GM19351 (cell line): ENCODE data around the gene PLEKHF1.

Experiments used
- ATAC-seq: cut with Tn5 transposase; IDR thresholded peaks from one replicate; pipeline ENCODE4 v1.9.1; 2021; ENCODE audit warnings: mild to moderate bottlenecking, moderate library complexity; ENCODE audit not compliant: unreplicated experiment

PLEKHF1 gene

DNA sequence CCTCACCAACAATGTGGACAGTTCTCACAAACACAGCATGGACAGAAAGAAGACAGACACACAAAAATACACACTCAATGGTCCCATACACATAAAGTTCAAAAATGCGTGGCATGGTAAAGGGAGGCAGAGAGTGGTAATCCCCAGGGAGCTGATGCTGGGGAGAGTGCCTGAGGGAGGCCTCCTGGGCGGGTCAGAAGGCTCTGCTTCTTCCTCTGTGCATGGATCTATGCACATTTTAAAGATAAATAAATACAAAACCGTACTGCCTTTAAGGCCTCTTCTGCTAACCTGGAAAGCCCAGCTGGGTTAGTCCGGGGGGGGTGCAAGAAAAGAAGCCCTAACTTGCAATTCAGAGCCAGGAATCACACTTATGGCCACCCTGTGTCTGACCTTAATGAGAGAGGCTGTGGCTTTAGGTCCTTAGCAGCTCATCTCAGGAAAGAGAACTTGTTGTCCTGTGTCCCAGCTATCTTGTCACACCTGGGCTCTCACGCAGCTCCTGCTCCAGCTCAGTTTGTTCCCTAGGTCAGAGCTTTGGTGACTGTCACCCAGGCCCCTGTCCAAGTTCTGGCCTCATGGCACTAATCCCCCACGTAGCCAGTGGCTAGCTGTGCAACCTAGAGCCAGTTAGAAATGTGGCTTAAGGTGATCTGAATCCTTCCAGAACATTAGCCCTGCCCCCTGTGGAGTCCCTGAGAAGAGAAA is 30.7 kb upstream of the PLEKHF1 start:
- ATAC-seq = no peak

DNA sequence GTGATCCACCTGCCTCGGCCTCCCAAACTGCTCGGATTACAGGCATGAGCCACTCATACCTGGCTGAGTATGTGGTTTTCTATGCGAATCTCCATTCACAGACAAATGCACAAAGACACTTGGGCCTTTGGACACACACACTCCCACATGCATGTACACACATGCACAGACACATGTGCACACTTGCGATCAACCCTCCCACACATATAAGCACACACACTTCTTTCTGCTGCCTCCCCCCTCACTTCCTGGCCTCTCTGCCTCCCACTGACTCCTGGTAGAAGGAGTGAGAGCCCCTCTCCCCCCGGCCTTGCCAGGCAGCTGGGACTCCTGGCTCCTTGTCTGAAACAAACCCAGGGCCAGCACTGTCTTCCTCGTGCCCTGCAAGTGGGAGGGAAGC is 29.3 kb upstream of the PLEKHF1 start:
- no peak for ATAC-seq

DNA sequence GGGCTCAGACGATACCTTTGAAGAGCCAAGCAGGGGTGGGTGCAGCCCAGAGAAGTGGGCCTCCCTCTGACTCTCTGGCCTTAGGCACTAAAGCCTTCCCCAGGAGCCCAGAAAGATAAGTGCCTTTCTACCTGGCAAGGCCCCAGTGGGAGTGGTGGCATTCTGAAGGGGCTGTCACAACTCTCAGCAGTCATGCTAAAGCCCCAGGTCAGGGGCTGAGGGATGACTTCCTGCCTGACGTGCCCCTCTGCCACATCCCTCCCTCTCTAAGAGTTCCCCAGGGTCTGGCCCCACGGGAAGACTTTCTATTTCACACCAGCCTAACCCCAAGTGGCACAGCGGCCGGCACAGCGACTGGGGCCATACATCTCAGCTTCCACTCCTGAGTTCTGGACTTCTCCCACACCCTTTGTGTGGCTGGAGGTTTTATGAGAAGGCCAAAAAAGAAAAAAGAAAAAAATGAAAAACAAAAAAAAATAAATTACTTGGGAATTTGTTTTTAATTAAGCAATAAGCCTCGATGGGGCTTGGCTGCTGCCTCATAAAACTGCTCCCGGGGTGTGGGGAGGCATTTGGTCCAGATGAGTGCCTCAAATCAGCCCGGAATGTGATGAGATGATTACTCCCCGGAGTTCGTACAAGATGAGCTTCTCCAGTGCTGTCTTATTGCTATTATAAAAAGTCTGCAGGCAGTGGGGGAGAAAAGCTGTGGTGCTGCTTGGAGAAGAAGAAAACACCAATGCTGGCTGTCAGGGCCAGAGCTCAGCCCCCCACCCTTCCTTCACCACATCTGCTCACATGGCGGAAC is 28.5 kb upstream of the PLEKHF1 start:
- no peak for ATAC-seq

DNA sequence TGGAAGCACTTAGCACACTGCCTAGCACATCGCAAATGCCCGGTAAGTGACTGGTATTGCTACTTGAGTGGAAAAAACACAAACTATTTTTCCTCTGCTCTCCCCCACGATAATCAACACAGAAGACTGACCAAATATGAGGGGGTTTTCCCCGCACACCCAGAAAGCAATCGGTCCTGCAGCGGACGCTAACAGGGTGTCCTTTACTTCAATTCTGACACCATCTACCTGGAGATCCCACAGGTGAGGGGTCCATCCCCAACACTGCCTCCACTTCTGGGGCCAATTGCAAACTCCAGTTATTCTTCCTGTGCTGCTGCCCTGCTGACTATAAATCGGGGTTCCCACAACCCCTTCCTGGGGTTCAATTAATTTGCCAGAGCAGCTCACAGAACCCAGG is 26.2 kb upstream of the PLEKHF1 start:
- no peak for ATAC-seq

DNA sequence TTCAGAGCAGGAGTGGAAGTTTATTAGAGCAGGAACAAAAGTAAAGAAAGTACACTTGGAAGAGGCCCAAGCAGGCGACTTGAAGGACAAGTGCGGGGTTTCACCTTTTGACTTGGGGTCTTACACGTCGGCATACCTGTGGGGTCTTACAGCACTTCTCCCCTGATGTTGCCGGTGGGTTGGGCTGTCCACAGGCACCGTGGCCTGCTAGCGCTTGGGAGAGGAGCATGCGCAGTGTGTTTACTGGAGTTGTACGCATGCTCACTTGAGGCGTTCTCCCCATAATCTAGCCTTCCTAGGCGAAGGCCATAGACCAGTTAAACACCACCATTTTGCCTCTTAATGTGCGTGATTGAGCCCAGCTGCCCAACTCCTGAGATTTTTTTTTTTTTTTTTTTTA is 25.0 kb upstream of the PLEKHF1 start:
- no peak for ATAC-seq

DNA sequence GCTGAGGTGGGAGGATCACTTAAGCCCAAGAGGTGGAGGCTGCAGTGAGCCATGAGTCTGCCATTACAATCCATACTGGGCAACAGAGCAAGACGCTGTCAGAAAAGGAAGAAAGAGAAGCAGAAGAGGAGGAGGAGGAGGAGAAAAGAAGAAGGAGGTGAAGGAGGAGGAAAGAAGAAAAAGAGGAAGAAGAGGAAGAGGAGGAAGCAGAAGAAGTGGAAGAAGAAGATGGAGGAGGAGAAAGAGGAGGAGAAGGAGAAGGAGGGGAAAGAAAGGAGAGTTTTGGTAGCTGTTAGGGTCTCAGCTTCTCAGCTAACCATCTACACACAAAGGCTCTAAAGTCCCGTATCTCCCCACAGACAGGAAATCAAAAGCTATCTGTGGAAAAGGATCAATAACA is 23.7 kb upstream of the PLEKHF1 start:
- ATAC-seq = no peak

DNA sequence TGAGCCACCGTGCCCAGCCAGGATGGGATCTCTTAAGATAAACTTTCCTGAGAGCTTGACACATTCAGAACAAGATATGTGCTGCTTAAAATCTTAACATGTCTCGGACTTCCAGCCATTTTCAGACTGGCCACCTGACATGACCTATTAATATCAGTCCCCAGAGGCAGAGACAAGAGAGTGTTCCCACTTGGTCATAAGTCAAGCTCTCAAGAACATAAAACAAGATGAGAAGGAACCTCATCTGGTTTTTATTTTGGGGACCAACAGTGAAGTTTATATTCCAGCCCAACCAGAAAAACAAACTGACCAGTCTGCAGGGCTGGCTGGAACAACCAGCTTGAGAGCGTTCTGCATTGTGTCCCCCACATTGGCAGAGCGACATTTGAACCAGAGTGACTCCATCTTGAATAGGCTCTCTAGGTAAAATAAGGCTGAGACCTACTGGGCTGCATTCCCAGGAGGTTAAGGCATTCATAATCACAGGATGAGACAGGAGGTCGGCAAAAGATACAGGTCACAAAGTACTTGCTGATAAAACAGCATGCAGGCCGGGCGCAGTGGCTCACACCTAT is 21.8 kb upstream of the PLEKHF1 start:
- ATAC-seq = no peak

DNA sequence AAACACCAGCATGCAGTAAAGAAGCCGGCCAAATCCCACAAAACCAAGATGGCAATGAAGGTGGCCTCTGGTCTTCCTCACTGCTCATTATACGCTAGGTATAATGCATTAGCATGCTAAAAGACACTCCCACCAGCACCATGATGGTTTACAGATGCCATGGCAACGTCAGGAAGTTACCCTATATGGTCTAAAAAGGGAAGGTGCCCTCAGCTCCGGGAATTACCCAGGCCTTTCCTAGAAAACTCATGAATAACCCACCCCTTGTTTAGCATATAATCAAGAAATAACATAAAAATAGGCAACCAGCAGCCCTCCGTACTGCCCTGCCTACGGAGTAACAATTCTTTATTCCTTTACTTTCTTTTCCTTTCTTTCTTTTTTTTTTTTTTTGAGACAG is 21.1 kb upstream of the PLEKHF1 start:
- no peak for ATAC-seq

DNA sequence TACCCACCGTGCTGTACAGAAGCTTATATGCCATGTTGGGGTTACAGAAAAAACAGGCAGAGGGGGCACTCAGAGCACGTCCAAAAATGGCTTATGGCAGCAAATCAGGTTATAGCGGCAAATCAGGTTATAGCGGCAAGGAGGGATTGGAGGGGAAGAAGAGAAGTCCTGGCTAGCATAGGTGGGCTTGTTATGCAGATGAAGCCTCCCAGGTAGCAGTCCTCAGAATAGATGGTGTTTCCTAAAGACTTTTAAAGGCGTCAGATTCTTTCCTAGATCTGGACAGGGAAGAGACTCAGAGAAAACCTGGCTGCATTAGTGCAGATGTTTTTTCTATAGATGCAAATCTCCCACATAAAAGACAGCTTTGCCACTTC is 19.8 kb upstream of the PLEKHF1 start:
- no peak for ATAC-seq

DNA sequence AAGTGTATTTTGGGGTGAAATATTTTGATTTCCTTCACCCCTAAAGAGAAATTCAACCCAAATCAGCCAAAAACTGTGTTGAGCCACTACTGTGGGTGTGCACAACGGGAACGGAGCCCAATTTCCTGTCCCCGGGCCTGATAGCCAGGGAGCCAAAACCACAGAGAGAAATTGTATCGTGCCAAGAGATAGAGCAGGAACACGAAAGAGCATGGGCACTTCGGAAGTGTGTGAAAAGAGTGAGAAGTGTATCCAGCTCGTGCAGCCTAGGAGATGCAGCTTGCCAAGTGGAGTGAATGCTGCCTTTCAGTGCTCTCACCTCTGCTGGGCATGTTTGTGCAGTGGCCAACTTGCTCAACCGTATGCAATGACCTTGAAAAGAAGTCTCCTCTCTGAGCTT is 19.4 kb upstream of the PLEKHF1 start:
- ATAC-seq = no peak

DNA sequence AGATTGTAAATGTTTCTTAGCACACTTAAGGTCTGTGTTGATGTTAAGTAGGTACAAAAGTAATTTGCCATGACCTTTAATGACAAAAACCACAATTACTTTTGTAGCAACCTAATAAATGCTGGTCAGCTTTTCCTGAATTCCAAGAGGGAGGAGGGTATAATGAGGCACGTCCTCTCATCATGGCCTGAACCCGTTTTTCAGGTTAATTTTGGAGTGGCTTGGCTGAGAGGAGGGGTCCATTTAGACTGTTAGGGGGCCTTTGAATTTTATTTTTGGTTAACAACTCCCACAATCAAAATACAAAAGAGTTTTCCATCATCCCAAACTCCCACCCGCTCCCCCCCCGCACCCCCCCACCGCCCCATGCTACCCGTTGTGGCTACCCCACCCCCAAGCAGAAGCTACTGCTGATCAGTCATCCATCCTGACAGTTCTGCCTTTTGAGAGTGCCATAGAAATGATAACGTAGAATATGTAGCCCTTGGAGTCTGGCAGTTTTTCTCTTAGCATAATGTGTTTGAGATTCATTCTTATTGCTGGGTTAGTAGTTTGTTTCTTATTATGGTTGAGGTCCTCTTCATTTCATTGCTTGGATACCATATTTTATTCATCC is 14.4 kb upstream of the PLEKHF1 start:
- ATAC-seq = no peak

DNA sequence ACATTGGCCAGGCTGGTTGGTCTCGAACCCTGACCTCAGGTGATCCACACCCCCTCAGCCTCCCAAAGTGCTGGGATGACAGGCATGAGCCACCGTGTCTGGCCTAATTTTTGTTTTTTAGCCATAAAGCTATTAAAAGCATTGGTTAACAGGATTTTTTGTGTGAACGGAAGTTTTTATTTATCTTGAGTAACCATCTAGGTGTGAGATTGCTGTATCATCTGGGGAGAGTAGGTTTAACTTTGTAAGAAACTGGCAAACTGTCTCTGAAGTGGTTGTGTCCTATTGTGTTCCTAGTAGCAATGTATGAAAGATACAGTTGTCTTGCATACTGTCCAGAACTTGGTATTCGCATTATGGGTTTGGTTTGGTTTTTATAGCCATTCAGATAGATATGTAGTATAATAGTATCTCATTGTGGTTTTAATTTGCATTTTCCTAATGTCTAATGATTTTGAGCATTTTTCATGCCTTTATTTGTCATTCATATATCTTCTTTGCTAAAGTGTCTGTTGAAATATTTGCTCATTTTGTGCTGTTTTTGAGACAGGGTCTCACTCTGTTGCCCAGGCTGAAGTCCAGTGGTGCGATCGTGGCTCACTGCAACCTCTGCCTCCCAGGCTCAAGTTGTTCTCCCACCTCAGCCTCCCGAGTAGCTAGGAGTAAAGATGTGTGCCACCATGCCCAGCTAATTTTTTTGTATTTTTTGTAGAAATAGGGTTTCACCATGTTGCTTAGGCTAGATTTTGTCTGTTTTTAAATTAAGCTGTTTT is 13.5 kb upstream of the PLEKHF1 start:
- ATAC-seq = no peak

DNA sequence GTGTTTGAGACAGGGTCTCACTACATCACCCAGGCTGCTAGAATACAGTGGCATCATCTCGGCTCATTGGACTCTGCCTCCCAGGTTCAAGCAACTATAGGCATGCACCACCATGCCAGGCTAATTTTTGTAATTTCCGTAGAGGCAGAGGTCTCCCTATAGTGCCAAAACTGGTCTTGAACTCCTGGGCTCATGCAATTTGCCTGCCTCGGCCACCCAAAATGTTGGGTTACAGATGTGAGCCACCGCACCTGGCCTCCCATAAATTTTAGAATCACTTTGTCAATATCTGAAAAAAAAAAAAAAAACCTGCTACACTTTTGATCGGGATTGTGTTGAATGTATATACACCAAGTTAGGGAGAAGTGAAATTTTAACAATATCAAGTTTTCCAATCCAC is 11.9 kb upstream of the PLEKHF1 start:
- no peak for ATAC-seq

DNA sequence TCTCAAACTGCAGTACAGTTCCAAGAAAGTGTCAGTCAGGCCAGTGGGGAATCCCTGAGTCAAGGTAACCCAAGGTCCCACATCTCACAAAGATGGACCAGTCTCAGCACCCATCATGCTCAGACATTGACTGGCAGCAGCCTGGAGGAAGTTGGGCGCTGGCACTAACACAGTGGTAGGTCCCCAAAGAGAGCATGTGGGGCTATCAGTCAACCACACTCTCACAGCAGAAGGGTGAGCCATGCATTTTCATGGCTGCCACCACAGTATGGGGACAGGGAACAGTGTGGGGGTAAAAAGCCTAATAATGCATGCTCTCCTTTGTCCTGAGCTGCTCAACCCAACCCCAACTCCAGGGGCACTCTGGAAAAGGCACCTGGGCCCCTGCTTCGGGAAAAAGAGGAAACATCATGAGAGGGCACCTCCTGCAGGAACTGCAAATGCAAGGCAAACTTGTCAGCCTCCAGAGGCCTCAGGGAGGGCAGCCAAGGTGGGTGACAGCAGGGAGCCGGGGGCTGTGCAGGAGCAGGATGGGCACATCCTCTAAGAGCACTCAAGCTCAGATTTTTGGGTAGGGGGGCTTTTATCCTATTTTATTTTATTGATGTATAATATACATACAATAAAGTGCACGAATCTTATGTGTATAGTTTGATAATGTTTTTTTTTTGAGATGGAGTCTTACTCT is 9.5 kb upstream of the PLEKHF1 start:
- no peak for ATAC-seq

DNA sequence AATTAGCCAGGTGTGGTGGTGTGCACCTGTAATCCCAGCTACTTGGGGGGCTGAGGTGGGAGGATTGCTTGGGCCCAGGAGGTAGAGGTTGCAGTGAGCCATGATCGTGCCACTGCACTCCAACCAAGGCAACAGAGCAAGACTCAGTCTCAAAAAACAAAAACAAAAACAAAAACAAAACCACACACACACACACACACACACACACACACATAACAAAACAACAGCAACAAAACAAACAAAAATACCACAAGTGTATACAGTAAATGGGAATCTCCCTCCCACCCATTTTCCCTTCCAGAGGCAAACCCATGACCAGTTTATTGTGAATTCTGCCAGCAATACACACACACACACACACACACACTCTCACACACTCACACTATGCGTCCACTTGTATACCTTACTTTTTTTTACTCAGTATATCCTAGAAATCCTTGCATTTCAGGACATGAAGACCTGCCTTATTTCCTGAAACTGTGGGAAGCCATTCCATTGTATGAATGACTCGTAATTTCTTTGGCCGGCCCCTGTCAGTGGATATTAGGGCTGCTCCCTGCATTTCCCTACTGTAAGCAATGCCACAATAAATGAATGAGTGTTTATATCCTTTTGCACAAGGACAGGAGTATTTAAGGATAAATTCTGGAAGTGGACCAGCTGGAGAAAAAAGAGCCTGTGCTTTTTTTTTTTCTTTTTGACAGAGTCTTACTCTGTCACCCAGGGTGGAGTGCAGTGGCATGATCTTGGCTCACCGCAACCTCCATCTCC is 6.9 kb upstream of the PLEKHF1 start:
- ATAC-seq = no peak

DNA sequence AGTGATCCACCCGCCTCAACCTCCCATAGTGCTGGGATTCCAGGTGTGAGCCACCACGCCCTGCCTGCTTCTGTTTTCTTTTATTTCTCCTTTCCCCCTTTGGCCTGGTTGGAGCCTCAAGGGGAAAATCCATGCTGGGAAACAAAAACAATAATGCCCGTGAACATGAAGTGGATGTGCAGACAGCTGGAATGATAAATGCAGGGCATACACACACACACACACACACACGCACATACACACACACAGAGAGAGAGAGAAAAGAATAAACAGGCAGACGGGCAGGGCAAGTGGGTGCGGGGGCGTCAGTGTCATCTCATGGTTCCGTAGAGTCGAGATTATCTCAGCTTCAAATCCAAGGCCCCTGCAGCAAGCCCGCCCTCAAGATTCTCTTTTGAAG is 4.4 kb upstream of the PLEKHF1 start:
- ATAC-seq = no peak

DNA sequence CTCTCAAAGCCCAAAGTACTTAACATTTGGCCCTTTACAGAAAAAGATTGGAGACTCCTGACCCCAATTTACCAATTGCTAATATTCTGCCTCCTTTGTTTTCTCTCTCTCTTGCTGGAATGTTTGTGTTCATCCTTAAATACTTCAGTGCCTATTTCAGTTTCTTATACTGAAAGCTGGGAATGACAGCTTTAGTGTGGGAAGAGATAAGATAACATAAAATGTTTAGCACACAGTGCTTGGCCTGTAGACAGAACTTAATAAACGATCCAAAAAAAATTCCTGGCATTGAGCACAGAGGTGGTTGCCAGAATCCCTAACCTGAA is 3.0 kb upstream of the PLEKHF1 start:
- no peak for ATAC-seq

DNA sequence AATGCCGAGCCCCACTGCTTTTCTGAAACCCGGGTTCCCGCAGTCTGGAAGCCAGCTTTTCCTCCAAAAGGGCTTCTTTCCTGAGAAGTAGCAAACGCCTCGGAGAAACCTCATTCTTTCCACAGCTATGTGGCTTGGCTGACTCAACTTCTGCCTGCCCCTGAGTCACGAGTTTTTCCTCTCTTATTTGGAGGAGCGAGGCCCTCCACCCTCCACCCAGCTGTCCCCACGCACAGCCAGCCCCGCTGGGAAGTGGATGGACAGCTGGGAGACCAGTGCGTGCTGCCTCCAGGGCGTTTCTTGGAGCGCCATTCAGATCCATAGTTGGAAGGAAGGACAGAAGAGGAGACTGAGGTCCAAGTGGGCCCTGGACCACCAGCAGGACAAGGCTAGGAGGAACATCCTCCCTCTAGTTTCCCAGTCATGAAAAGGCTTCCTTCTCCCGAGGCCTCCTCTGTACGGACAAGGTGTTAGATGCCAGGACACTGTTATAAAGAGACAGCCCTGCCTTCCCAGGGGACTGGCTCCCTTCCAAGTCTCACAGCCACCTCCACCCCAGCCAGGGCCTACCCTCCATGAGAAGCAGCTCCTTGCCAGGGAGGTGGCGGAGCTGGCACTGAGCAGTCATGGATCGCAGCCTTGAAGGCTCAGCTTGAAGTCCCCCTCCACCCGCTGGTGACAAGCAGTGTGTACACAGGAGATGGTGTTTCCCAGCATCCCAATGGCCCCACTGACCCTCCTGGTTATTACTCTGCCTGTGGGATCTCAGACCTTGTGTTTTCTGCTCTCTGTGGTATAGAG is 2.5 kb upstream of the PLEKHF1 start:
- ATAC-seq = no peak
